B cell (primary cell): ENCODE results near the gene FAM114A2.

ENCODE experiments used
- EZH2 ChIP-seq: IDR thresholded peaks from 2 replicates; pipeline ENCODE4 v1.6.1; 2012; ENCODE audit warnings: borderline replicate concordance, low read depth, mild to moderate bottlenecking, moderate library complexity, low read length; ENCODE audit not compliant: insufficient read depth, poor library complexity, severe bottlenecking
- TF ChIP-seq, protein P1 (sequence below): fragments of 200-600 bp; IDR thresholded peaks from one replicate; pipeline ENCODE4 v1.8.0; 2022; ENCODE audit warnings: antibody characterized with exemption, mild to moderate bottlenecking

DNA sequence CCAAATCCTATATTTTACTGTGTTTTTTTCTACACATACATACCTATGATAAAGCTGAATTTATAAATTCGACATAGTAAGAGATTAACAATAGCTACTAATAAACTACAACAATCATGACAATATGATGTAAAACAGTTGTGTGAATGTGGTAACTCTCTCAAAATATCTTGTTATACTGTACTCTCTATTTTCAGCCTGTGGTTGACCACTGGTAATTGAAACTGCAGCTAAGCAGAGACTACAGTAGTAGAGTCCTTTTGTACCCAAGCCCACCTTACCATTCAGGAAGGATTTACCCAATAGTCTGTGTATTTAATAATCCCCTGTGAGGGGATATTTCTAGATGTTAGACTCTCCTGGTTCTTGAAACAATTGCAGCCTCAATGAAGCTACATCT, 86.7 kb downstream of the FAM114A2 start:
- TF ChIP-seq, protein P1, sequence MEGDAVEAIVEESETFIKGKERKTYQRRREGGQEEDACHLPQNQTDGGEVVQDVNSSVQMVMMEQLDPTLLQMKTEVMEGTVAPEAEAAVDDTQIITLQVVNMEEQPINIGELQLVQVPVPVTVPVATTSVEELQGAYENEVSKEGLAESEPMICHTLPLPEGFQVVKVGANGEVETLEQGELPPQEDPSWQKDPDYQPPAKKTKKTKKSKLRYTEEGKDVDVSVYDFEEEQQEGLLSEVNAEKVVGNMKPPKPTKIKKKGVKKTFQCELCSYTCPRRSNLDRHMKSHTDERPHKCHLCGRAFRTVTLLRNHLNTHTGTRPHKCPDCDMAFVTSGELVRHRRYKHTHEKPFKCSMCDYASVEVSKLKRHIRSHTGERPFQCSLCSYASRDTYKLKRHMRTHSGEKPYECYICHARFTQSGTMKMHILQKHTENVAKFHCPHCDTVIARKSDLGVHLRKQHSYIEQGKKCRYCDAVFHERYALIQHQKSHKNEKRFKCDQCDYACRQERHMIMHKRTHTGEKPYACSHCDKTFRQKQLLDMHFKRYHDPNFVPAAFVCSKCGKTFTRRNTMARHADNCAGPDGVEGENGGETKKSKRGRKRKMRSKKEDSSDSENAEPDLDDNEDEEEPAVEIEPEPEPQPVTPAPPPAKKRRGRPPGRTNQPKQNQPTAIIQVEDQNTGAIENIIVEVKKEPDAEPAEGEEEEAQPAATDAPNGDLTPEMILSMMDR: no peak
- no peak for TF ChIP-seq EZH2
